ENCODE results near the gene USP12.

Gene USP12

GRCh38 chr13:27038323-27038722 lies 133.3 kb downstream of the USP12 start:
- no peak for DNase-seq (ENCODE audit: low read depth in 2 of 3, low spot score in 1 of 3)

- no peak for DNase-seq (ENCODE audit: low read depth in 2 of 3, low spot score in 1 of 3)
Measured at GRCh38 chr13:27037571-27037970, 134.0 kb downstream of the USP12 start.

GRCh38 chr13:27037171-27037570 lies 134.4 kb downstream of the USP12 start:
- DNase-seq (ENCODE audit: low read depth in 2 of 3, low spot score in 1 of 3), result no peak

GRCh38 chr13:27036236-27036981 lies 135.2 kb downstream of the USP12 start:
- no peak for DNase-seq (ENCODE audit: low read depth in 2 of 3, low spot score in 1 of 3)

- DNase-seq (ENCODE audit: low read depth in 2 of 3, low spot score in 1 of 3), result no peak
Measured at GRCh38 chr13:27035892-27036235, 135.7 kb downstream of the USP12 start.

GRCh38 chr13:27034678-27035111 lies 136.9 kb downstream of the USP12 start:
- no peak for DNase-seq (ENCODE audit: low read depth in 2 of 3, low spot score in 1 of 3)

- no peak for DNase-seq (ENCODE audit: low read depth in 2 of 3, low spot score in 1 of 3)
Measured at GRCh38 chr13:27028683-27029480, 142.7 kb downstream of the USP12 start.

- no peak for DNase-seq (ENCODE audit: low read depth in 2 of 3, low spot score in 1 of 3)
Measured at GRCh38 chr13:27027086-27027667, 144.4 kb downstream of the USP12 start.

- DNase-seq (ENCODE audit: low read depth in 2 of 3, low spot score in 1 of 3), result no peak
Measured at GRCh38 chr13:27026396-27026795, 145.2 kb downstream of the USP12 start.

GRCh38 chr13:27024776-27025492 lies 146.7 kb downstream of the USP12 start:
- no peak for DNase-seq (ENCODE audit: low read depth in 2 of 3, low spot score in 1 of 3)

- no peak for DNase-seq (ENCODE audit: low read depth in 2 of 3, low spot score in 1 of 3)
Measured at GRCh38 chr13:27024074-27024461, 147.5 kb downstream of the USP12 start.

GRCh38 chr13:27023385-27024073 lies 148.1 kb downstream of the USP12 start:
- DNase-seq (ENCODE audit: low read depth in 2 of 3, low spot score in 1 of 3), result no peak

- DNase-seq (ENCODE audit: low read depth in 2 of 3, low spot score in 1 of 3), result no peak
Measured at GRCh38 chr13:27022571-27023311, 148.9 kb downstream of the USP12 start.

- DNase-seq (ENCODE audit: low read depth in 2 of 3, low spot score in 1 of 3), result no peak
Measured at GRCh38 chr13:27020415-27020814, 151.2 kb downstream of the USP12 start.

GRCh38 chr13:27018882-27019281 lies 152.7 kb downstream of the USP12 start:
- DNase-seq (ENCODE audit: low read depth in 2 of 3, low spot score in 1 of 3), result no peak

GRCh38 chr13:27018344-27018861 lies 153.2 kb downstream of the USP12 start:
- no peak for DNase-seq (ENCODE audit: low read depth in 2 of 3, low spot score in 1 of 3)

- DNase-seq (ENCODE audit: low read depth in 2 of 3, low spot score in 1 of 3), result no peak
Measured at GRCh38 chr13:27016875-27017274, 154.7 kb downstream of the USP12 start.

Measured in stimulated activated CD4-positive, alpha-beta T cell treated with anti-CD3 and anti-CD28 coated beads, Interleukin-12 subunit alpha, Interleukin-12 subunit beta, amount 100 ng/mL, for 48 hours (primary cell).